Sigmoid colon (tissue), 4 donors: ENCODE results near the gene PRXL2B.

Experiments used
- EP300 ChIP-seq, 4 donors: sonication (generic); formaldehyde crosslinking; IDR thresholded peaks; one replicate each; pipeline ENCODE4 v1.6.1; 2017; ENCODE audit warnings: antibody characterized with exemption in 4 of 4
- POLR2A ChIP-seq, 2 donors: fragments of 450-650 bp; IDR thresholded peaks; one replicate each; pipeline ENCODE4 v1.6.1; 2016; ENCODE audit warnings: antibody characterized with exemption in 2 of 2, mild to moderate bottlenecking in 2 of 2, moderate library complexity in 2 of 2
- TF ChIP-seq, protein P1 (sequence below), 4 experiments: fragments of 450-650 bp in 3 of 4; fragments of 200-600 bp in 1 of 4; IDR thresholded peaks; one replicate each; pipeline ENCODE4 v1.5.1; 2016 to 2019; ENCODE audit warnings: antibody characterized with exemption in 4 of 4, mild to moderate bottlenecking in 3 of 4, moderate library complexity in 2 of 4

DNA sequence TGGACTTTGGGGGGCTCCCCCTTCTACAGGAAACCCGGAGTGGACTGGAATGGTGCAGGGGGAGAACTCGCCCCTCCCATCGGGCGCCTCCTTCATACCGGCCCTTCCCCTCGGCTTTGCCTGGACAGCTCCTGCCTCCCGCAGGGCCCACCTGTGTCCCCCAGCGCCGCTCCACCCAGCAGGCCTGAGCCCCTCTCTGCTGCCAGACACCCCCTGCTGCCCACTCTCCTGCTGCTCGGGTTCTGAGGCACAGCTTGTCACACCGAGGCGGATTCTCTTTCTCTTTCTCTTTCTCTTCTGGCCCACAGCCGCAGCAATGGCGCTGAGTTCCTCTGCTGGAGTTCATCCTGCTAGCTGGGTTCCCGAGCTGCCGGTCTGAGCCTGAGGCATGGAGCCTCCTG is 30.3 kb upstream of the PRXL2B start, which contains the start of gene TNFRSF14:
- TF ChIP-seq POLR2A (IDR thresholded peaks at IDR 0.05): peak in 1 of 2 donors; percentile 26
- no peak for TF ChIP-seq EP300 (IDR thresholded peaks at IDR 0.05)
- TF ChIP-seq, protein P1, sequence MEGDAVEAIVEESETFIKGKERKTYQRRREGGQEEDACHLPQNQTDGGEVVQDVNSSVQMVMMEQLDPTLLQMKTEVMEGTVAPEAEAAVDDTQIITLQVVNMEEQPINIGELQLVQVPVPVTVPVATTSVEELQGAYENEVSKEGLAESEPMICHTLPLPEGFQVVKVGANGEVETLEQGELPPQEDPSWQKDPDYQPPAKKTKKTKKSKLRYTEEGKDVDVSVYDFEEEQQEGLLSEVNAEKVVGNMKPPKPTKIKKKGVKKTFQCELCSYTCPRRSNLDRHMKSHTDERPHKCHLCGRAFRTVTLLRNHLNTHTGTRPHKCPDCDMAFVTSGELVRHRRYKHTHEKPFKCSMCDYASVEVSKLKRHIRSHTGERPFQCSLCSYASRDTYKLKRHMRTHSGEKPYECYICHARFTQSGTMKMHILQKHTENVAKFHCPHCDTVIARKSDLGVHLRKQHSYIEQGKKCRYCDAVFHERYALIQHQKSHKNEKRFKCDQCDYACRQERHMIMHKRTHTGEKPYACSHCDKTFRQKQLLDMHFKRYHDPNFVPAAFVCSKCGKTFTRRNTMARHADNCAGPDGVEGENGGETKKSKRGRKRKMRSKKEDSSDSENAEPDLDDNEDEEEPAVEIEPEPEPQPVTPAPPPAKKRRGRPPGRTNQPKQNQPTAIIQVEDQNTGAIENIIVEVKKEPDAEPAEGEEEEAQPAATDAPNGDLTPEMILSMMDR (IDR thresholded peaks at IDR 0.05): peak in 1 of 4 experiments; percentile 18
